Embryonic facial prominence (tissue), 1 donor: Measurements from ENCODE around the gene IGSF6.
"Not testable (repeated sequence)": the region's sequence is repeated elsewhere in the genome, so short reads cannot be mapped to it uniquely, and the experiment has no call there.

Source experiments
- DNase-seq: peaks from one replicate; pipeline ENCODE4 v3.0.0-alpha.2; 2016; ENCODE audit errors: extremely low spot score

IGSF6 gene

DNA sequence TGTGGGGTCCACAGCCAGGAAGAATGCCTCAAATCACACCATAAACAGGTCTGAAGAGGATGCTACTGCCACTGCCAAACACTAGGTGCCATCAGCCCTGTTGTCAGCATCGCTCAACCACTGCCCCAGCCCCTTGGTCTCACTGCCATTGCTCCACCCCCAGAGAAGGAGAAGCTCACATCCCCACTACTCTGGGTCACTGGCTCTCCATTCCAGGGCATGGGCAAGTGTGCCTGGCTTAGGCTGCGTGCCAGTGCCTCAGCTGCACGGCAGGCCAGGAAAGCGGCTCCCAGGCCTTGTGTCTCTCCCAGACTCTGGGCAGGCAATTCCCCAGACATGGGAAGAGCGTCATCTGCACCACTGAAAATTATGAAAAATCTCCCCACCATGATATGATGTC lies 1.2 kb upstream of the IGSF6 start:
- DNase-seq, result no peak

DNA sequence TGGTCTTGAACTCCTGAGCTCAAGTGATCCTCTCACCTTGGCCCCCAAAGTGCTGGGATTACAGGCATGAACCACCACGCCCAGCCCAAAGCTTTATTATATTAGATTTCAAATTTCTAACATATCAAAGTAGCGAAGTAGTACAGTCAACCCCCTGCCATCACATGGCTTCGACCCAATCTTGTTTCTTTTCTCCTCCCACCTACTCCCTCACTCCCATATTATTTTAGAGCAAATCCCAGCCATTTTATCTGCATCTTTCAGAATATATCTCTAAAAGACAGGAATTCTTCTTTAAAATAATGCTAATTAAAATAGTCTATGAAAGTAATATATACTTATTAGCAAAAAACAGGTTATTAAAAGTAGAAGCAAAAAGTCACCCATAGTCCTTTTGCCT lies 893 bp downstream of the IGSF6 start:
- DNase-seq, result no peak

DNA sequence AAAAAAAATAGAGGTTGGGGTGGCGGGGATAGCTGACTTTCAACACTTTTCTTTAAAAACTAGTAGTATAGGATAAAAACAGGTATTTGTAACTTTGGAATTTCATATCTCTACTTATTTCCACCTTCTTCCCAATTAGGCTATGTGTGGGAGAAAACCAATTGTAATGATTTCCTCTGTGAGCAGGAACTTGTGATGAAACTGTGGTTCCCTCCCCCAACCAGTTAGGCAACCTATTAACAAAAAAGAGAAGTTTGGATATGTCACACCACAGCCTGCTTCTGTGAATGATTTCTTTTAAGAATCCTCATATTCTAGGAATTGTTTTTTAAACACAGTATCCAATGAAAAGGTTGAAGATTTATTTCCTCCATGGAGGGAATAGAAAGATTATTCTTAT lies 1.9 kb downstream of the IGSF6 start:
- DNase-seq, result no peak

DNA sequence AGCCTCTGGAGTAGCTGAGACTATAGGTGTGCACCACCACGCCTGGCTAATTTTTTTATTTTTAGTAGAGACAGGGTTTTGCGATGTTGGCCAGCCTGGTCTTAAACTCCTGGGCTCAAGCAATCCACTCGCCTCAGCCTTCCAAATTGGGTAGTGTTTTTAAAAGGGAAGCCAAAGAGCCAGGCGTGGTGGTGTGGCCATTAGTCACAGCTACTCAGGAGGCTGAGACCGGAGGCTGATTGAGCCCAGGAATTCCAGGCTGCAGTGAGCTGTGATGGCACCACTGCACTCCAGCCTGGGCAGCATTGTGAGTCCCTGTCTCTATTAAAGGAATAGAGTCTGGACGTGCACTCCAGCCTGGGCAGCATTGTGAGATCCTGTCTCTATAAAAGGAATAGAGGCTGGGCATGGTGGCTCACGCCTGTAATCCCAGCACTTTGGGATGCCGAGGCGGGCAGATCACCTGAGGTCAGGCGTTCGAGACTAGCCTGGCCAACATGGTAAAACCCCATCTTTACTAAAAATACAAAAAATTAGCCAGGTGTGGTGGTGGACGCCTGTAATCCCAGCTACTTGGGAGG lies 2.5 kb downstream of the IGSF6 start:
- DNase-seq, result not testable (repeated sequence)

DNA sequence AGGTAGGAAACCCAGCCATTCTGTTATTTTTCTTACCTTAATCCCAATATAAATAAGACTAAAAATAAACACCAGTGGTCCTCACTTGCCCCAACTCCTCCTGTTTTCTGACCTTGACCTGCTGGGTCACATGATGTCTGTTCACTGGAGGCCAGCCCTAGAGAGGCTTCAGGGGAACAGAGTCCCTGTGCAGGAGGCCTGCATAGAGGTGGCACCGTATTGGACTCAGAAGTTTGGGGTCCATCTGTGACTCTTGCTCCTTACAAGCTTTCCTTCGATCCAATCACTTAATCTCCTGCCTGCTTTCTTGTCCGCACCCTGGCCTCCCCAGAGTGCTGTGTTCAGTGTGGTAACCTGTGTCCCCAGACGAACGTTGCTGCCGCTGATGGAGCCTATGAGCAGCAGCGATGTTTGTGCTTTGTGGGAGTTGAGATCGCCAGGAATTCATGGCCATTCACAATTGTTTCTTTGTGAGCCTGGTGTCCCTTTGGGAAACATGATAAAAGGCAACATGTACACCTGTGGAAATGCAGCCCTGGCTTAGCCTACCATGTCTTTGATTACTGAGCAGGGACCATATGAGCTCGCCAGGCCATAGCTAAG lies 4.7 kb downstream of the IGSF6 start:
- DNase-seq, result no peak

DNA sequence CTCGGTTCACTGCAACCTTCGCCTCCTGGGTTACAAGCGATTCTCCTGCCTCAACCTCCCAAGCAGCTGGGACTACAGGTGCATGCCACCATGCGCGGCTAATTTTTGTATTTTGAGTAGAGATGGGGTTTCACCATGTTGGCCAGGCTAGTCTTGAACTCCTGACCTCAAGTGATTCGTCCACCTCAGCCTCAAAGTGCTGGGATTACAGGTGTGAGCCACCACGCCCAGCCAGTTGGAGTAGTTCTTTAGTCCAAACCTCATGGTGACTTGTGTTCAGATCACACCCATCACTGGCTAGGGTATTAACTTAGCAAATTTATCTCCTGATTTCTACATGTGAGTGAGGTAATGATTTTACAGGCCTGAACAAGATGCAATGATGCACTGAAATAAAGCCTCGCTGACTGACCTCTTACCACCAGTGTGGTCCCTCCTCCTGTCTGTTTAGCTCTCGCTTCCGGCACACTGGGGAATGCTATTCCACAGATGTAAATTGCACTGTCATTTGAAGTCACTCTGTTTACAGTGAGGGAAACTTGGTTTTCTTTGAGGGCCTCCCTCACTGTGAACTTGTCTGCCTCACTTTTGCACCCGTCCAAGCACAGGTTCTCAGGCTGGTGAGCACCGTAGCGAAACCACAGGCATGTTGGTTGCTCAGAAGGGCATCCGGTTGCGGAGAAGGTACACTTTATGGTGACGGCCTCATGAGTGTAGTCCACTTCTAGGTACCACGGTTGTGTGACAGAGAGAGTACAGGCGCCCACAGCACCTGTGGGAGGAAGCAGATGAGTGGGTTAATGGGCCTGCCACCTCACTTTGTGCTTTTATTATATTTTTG lies 5.5 kb downstream of the IGSF6 start:
- DNase-seq, result no peak

DNA sequence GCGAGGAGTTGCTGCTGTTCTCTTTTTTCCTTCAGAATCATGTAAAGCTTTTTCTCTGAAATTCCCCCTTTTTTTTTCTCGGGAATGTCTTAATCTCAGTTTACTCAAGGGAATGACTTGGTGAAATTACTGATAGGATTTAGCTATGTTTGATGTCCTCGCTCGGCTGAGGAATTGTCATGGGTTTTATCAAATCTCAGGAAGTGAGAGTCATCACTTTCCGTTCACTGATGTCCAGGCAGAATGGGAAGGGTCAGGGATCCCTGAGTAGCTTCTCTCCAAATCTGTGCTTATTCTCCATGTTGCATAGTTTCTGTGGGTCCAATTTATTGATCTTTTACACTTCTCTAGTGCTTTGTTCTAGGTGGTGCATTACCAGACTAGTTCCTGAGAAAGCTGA lies 6.3 kb downstream of the IGSF6 start:
- no peak for DNase-seq

DNA sequence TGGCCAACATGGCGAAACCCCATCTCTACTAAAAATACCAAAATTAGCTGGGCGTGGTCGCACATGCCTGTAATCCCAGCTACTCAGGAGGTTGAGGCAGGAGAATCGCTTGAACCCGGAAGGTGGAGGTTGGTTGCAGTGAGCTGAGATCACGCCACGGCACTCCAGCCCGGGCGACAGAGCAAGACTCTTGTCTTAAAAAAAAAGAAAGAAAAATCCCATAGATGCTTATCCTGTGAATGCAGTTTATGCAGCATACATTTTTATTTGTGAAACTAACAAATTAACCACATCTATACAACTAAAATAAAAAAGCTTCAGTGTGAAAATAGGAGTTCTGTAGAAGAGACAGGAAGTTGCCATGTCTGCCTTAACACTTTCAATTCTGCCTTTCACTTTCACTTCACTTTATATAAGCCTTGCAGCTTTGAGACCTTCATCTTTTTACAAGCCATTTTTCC lies 7.1 kb downstream of the IGSF6 start:
- DNase-seq, result no peak

DNA sequence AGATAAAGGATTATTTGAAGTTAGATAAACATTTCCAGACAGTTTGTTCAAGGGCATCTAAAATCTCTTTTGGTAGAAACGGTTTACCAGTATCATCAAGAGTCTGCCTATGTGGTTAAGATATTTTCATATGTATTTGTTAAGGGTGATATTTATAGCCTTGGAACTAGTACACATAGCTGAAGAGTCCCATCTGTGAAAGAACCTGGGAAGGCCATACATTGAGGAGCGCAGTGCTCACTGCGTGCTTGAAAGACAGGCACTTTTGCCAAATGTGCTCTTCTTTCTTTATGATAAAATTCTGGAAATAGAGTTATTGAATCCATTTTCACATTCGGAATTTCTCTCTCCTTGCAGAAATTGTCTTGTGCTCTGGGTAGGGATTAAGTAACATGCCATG lies 7.7 kb downstream of the IGSF6 start:
- DNase-seq, result no peak

DNA sequence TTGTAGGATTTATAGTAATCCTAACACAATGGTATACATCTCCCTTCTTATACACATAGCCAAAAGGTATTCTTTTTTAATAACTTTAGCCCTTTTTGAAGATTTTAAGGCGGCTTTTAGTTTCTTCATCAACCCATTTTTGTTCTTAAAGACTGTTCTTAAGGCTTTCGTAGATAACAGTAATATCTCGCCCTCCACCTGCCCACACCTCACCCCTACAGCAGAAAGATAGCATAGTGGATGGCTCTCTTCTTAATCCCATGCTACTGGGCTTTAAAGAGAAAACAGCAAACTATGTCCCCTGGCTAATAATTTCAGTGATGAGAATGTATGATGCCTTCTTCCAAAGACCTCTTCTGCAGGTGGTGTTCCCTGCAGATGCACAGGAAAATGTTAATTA lies 8.6 kb downstream of the IGSF6 start:
- DNase-seq, result no peak

DNA sequence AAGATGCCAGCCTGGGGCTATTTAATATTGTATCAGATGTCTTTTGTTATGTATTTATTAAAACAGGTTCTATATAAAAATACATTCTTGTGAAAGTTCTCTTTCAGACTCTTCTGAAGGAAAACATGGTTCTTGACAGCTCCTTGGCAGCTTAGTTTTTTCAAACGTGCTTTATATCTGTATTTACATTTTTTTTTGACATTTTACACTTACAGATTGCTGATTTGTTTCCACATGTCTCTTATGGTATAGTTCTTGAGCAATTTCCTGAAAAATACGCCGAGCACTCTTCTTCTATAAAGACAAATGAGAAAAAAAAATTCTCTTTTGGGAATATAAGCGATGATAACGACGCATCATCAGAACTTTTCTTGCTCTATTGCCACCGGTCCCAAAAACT lies 9.5 kb downstream of the IGSF6 start:
- DNase-seq, result no peak

DNA sequence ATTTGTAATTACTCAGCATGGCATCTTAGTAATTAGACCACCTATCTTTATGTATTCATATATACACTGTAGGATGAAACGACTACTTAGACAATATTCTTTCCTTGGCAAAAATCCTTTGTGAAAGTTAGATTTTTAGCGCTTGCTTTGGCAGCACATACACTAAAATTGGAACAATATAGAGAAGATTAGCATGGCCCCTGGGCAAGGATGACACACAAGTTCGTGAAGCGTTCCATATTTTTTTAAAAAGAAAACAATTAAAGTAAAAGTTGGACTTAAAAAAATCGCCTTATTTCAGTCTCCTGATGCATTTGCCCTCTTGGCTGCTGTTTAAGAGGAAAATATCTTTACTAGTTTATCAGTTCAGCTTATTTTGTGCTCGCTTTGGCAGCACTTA lies 10.5 kb downstream of the IGSF6 start:
- DNase-seq, result no peak

DNA sequence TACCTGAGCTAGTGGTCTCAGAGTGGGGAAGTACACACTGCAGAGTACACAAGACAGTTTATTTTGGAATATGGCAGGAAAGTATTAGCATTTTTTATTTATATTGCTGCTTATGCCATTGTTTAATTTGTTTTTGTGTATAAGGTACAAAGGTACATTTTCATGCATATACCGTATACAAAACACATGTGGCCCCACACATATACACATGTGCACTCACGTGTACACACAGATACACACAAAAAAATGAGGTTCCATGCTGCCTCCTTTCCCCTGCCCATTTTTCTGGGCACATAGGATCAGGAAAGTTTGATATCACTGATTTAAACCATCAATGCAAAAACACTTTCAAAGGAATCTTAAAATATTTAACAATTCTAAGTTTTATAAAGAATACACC lies 12.9 kb downstream of the IGSF6 start:
- DNase-seq, result no peak

DNA sequence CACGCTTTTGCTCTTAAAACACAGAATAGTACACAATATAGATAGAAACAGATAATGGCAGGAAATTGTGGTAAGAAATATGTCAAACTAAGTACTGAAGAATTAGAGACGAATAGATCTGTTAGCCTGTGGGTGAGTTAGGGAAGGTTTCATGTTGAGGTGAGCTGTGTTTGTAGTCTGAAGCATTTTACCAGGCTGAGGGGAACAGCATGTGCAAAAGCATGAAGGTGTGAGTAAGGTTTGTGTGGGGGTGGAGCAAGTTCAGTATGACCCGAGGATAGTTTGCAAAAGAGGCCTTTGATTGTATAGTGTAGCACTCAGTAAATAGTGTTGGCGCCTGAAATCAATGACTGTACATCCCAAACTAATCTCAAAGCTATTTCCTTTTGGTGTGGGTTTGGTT lies 13.8 kb downstream of the IGSF6 start:
- DNase-seq, result no peak

DNA sequence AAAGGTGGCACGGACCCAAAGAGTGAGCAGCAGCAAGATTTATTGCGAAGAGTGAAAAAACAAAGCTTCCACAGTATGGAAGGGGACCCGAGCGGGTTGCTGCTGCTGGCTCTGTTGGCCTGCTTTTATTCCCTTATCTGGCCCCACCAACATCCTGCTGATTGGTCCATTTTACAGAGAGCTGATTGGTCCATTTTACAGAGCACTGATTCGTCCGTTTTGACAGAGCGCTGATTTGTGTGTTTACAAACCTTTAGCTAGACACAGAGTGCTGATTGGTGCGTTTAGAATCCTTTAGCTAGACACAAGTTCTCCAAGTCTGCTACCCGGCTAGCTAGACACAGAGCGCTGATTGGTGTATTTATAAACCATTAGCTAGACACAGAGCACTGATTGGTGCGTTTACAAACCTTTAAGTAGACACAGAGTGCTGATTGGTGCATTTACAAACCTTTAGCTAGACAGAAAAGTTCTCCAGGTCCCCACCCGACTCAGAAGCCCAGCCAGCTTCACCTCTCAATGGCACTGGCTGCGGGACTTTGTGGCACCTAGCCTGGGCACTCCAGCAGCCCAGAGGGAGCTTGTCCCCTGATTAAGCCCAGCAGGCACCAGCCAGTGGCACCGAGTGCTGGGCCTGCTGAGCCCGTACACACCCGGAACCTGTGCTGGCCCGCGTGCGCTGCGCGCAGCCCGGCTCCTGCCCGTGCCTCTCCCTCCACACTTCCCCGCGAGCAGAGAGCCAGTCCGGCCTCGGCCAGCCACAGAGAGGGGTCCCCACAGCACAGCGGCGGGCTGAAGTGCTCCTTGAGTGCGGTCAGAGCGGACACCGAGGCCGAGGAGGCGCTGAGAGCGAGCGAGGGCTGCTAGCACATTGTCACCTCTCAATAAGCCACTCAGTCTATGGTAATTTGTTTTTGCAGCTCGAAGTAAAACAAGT lies 15.1 kb downstream of the IGSF6 start:
- no peak for DNase-seq

DNA sequence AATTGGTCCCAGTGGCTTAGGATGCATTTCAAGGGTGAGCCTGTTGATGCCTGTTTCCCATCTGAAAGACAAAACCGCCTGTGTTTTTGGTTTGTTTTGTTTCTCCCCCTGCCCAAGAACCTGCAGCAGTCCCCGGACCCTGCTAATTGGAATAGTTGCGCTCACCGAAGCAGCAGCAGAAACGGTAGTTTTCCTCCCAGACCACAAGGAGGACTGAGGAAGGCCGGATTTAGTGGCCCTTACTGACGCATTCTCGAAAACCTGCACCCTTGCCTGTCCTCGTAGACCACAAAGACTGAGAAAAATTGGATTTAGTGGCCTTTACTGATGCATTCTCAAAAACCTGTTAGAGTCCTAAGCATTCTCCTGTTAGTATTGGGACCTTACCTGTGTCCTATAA lies 16.7 kb downstream of the IGSF6 start:
- DNase-seq, result not testable (repeated sequence)

DNA sequence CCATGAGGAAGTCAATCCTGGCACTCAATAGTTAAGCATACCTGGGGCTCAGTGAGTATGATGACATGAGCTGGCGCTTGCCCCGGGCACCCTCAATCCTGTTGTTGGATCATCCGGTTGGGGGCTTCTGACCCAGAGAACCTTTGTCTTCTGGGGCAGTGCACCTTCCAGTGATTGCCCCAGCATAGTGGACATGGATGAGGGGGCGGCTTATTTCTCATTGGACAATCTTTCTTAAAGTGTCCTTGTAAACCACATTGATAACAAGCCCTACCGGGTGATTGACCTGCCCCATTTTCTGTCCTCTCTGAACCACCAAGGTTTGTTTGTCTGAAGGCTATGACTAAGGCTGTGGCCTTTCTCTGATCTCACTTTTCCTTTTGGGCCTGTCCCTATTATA lies 18.2 kb downstream of the IGSF6 start:
- DNase-seq, result no peak

DNA sequence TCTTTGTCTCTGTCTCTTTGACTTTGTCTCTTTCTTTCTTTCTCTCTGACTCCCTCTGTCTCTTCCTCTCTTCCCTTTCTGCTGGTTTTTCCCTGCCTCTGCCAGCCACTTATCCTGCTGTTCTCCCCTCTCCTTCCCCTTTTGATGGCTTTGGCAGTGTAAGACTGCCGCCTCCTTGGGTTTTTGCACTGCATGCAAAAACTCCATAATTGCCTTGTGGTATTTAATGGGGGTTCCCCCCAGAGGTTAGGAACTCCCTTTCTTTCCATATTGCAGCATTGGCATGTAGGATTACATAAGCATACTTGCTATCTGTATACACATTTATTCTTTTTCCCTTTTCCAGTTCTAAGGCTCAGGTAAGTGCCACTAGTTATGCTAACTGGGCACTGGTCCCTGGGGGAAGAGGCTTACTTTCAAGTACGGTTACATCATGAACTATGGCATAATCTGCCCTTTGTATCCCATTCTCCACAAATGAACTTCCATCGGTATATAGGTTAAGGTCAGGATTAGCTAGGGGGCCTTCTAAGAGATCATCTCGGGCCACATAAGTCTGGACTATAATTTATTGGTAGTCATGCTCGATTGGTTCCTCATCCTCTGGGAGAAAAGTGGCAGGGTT lies 20.3 kb downstream of the IGSF6 start:
- DNase-seq, result not testable (repeated sequence)

DNA sequence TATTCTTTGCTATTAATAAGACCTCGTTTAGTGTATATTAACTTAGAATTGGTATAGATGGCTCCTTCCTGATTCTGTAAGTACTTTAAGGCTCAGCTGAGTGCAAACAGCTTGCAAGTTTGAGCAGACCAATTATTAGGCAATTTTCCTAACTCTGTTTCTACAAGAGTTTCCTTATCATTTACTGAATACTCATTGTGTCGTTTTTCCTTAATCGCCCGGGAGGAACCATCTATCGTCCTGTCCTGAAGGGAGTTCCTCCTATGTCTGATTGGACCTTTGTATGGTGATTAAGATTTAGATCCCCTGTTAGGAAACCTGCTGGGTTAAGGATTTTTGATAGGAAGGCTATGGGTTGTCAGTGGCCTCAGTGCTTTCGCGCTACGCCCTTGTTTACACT lies 21.0 kb downstream of the IGSF6 start:
- DNase-seq, result not testable (repeated sequence)

DNA sequence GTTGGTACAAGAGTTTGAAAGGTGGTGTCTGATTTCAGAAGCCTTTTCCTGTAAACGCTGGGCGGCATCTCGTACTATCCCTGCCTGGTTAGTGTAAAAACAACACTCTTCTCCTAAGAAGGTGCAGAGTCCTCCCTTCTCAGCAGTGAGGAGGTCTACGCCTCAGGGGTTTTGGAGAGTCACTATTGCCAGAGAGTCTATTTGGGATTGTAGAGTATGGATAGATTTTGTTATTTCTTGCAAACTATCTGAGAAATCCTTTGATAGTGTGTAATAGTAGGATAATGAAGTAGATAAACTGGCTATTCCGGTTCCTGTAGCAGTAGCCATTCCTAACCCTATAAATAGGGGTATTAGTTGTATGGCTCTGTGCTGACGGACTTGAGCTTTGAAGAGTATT lies 21.5 kb downstream of the IGSF6 start:
- DNase-seq, result not testable (repeated sequence)
